ENCODE data around the gene DPYD.

Gene DPYD

DNA sequence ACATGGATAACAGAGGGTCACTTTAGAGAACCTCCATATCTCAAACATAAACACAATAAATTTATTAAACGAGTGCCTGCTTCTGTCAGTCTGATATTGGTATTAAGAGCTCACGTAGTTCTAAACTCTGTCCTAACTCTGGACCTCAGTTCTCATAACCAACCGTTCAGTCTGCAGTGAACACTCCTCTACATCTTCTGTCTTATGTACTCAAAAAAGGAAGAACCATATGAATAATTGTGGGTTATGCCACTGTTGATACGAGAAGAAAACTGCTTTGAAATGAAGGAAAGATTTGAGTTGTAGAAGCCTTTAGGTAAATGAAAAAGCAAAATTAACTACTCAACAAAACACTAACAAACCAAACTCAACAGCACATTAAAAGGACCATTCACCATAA lies 53.7 kb downstream of the DPYD start:
- TF ChIP-seq, protein P1, sequence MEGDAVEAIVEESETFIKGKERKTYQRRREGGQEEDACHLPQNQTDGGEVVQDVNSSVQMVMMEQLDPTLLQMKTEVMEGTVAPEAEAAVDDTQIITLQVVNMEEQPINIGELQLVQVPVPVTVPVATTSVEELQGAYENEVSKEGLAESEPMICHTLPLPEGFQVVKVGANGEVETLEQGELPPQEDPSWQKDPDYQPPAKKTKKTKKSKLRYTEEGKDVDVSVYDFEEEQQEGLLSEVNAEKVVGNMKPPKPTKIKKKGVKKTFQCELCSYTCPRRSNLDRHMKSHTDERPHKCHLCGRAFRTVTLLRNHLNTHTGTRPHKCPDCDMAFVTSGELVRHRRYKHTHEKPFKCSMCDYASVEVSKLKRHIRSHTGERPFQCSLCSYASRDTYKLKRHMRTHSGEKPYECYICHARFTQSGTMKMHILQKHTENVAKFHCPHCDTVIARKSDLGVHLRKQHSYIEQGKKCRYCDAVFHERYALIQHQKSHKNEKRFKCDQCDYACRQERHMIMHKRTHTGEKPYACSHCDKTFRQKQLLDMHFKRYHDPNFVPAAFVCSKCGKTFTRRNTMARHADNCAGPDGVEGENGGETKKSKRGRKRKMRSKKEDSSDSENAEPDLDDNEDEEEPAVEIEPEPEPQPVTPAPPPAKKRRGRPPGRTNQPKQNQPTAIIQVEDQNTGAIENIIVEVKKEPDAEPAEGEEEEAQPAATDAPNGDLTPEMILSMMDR (conservative IDR thresholded peaks at IDR 0.05) = no peak
- no peak overlapping the region for H3K27ac ChIP-seq

DNA sequence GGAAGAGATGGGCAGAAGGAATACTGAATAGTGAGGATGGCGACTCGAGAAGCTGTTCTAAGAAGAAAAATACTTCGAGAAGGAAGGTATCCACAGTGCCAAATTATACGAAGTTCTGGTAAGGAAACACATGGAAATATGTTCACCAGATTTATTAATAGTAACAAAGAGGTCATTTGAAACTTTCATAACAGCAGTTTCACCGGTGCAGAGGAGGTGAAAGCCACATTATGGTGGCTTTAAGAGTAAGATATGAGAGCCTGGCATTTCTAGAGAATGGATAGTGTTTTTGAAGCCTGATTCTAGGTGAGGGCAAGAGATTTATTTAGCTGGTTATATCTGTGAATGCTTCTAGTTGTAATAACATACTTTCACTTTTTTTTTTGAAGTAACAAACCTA lies 56.2 kb downstream of the DPYD start:
- TF ChIP-seq, protein P1 (conservative IDR thresholded peaks at IDR 0.05) = no peak
- no peak overlapping the region for H3K27ac ChIP-seq

DNA sequence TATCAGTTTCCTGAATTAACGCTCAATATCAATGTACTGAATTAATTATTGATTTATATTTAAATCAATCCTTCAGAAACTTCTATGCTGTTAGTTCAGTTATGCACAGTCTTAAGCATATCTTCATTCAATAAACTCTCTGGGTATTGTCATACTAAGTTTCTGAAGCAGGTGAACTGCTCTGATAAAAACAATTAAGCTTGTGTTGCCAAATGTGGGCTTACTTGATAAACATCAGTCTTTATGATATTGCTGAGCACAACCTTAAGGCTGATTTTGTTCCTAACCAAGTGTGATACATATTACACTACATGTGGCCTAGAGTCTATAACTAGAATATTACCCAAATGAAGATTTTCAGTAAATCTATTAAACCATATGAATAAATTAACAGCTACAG lies 67.6 kb downstream of the DPYD start:
- TF ChIP-seq, protein P1 (conservative IDR thresholded peaks at IDR 0.05) = no peak

DNA sequence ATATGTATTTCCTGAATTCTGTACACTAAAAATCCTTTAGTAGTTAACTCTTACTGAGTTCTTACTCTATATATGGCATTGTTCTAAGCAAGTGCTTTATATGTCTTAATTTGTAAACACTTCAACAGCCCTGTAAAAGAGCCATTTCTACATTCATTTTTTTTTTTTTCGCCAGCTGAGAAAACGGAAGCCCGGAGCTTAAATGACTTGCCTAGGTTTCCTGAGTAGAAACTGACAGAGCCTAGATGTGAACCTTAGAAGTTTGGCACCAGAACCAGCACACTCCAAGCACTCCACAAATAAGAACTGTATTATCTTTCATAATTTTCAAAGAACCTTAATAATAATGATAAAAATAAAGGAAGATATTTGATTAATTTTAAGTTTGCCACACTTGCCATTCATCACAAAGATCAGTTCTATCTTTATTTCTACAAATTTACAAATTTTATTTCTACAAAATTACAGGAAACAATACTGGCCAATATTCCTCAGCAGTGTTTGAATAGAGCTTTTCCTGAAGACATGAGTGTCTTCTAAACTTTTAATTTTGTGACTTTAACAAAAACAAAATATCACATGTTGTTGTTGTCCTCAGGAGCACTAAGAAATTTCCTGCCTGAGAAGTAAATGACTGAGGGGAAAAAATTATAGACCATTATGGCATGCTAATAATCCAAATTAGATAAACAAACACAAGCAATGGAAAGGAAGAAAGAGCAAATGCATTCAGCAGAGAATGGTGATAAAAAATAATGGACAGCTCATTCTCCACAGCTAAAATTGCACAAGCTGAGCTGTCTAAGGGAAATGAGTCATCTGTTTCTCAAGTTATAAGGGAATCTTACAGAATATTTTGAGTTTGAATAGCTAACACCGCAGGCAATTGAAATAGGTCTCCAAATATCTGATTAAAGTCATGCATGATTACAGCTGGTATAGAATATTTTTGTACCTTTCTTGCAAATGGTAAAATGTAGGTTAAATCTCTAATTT lies 71.2 kb downstream of the DPYD start:
- TF ChIP-seq, protein P1 (conservative IDR thresholded peaks at IDR 0.05) = no peak
- no peak overlapping the region for H3K27ac ChIP-seq

More for the DNA sequence above, 67.6 kb downstream of the DPYD start:
- H3K27ac ChIP-seq = no peak overlapping the region

DNA sequence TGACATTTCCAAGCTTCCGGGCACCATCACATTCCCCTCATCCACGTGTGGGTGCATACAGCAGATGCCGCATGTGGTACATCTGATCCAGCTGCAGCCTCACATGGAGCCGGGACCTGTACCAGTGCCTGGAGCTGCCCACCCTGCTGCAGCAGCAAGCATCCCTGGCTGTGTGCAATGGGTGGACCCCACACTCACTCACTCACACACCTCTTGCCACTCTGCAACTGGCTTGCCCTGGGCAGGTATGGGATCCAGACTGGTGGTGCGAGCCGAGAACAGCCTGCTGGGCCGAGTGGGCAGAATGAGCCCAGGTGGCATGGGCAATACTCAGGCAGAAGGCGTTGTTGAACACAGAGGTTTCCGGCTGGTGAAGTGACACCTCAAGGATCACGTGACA lies 75.0 kb downstream of the DPYD start:
- TF ChIP-seq, protein P1 (conservative IDR thresholded peaks at IDR 0.05) = no peak
- H3K27ac ChIP-seq = no peak overlapping the region

DNA sequence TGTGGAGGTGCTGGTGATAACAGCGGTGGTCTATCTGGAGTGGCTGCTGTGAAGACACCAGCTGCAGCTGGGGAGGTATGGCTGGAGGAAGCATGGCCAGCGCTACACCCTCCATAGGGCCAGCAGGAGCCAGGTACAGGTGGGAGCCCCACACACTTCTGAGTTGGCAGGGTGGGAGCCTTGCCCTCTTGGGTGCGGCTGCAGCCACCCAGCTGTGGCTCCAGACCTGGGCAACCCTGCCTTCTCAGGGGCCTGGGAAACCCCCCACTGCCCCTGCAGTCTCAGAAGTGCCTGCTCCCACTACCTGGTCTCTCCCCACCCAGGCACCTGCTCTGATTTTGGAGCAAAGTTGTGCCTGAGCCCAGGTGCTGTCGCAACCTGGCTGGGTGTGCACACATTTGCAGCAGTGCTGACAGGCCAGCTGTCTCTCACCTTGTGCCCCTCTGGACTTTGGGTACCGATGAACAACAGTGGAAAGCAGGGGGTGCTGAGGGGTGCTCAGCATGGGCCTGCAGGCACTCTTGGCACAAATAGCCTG lies 76.2 kb downstream of the DPYD start:
- no peak overlapping the region for H3K27ac ChIP-seq
- TF ChIP-seq, protein P1 (conservative IDR thresholded peaks at IDR 0.05) = no peak

DNA sequence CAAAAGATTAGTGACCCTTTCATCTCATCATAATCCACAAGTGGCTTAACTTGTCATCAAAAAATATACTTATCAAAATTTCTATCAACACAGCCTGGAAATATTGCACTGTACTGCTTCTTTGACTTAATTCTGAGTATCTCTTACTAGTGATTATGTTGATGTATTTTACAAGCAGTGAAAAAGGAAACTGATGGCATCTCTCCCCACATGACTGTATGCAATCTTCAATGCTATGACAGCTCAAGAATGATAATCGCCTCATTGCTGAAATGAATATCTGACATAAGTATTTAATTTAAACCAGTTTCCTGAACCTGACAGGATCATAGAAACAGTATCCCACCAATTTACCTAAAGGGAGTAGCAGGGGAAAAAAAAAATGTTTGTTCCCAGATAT lies 79.5 kb downstream of the DPYD start:
- TF ChIP-seq, protein P1 (conservative IDR thresholded peaks at IDR 0.05) = no peak
- no peak overlapping the region for H3K27ac ChIP-seq

Data from VCaP (cell line).